ENCODE measurements around the gene PIP5K1B.

Gene PIP5K1B

DNA sequence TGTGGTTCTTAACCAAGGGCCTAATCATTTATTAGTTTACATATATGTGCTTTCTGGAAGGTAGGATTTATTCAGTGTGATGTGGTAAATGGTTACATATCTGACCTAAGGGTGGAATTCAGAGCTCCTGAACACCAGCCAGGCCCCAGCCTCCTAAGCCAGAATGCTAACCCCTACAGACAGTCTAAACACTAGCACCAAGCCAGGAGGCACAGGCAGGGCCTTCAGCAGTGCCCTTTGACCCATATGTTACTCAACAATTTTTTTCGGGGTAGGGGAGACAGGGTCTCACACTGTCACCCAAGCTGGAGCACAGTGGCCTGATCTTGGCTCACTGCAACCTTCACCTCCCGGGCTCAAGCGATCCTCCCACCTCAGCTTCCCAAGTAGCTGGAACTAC, 268.6 kb downstream of the PIP5K1B start:
- no peak for ATAC-seq
- TF ChIP-seq BACH2 (CRISPR knock-in tag; IDR thresholded peaks at IDR 0.05; ENCODE audit: borderline replicate concordance) (no peak), TOX (CRISPR knock-in tag; IDR thresholded peaks at IDR 0.05; ENCODE audit: borderline replicate concordance) (no peak), ESRRG (CRISPR knock-in tag; IDR thresholded peaks at IDR 0.05) (no peak), ZNF565 (CRISPR knock-in tag; conservative IDR thresholded peaks at IDR 0.05; ENCODE audit: low read depth) (no peak), OSR1 (CRISPR knock-in tag; IDR thresholded peaks at IDR 0.05) (no peak), CSRNP3 (CRISPR knock-in tag; IDR thresholded peaks at IDR 0.05) (no peak), RARB (CRISPR knock-in tag; IDR thresholded peaks at IDR 0.05) (no peak)
- TF ChIP-seq, protein P1, sequence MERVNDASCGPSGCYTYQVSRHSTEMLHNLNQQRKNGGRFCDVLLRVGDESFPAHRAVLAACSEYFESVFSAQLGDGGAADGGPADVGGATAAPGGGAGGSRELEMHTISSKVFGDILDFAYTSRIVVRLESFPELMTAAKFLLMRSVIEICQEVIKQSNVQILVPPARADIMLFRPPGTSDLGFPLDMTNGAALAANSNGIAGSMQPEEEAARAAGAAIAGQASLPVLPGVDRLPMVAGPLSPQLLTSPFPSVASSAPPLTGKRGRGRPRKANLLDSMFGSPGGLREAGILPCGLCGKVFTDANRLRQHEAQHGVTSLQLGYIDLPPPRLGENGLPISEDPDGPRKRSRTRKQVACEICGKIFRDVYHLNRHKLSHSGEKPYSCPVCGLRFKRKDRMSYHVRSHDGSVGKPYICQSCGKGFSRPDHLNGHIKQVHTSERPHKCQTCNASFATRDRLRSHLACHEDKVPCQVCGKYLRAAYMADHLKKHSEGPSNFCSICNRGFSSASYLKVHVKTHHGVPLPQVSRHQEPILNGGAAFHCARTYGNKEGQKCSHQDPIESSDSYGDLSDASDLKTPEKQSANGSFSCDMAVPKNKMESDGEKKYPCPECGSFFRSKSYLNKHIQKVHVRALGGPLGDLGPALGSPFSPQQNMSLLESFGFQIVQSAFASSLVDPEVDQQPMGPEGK (CRISPR knock-in tag; IDR thresholded peaks at IDR 0.05; ENCODE audit: borderline replicate concordance), result no peak

- TF ChIP-seq ZFP3 (CRISPR knock-in tag; IDR thresholded peaks at IDR 0.05) (no peak), ARNTL (CRISPR knock-in tag; IDR thresholded peaks at IDR 0.05; ENCODE audit: borderline replicate concordance, low read depth) (no peak), CSDC2 (CRISPR knock-in tag; IDR thresholded peaks at IDR 0.05) (no peak), ZNF8 (CRISPR knock-in tag; IDR thresholded peaks at IDR 0.05) (no peak), SNAI2 (CRISPR knock-in tag; IDR thresholded peaks at IDR 0.05) (no peak), TOX (CRISPR knock-in tag; IDR thresholded peaks at IDR 0.05; ENCODE audit: borderline replicate concordance) (no peak), OSR1 (CRISPR knock-in tag; IDR thresholded peaks at IDR 0.05) (no peak), ZNF565 (CRISPR knock-in tag; conservative IDR thresholded peaks at IDR 0.05; ENCODE audit: low read depth) (no peak), ESRRG (CRISPR knock-in tag; IDR thresholded peaks at IDR 0.05) (no peak), ISL1 (CRISPR knock-in tag; IDR thresholded peaks at IDR 0.05) (no peak), POU6F1 (CRISPR knock-in tag; IDR thresholded peaks at IDR 0.05; ENCODE audit: borderline replicate concordance, low read depth) (no peak)
- TF ChIP-seq, protein P1 (CRISPR knock-in tag; IDR thresholded peaks at IDR 0.05; ENCODE audit: borderline replicate concordance), result no peak
- no peak for ATAC-seq
These were observed 269.4 kb downstream of the PIP5K1B start for GRCh38 chr9:68974431-68974830.

DNA sequence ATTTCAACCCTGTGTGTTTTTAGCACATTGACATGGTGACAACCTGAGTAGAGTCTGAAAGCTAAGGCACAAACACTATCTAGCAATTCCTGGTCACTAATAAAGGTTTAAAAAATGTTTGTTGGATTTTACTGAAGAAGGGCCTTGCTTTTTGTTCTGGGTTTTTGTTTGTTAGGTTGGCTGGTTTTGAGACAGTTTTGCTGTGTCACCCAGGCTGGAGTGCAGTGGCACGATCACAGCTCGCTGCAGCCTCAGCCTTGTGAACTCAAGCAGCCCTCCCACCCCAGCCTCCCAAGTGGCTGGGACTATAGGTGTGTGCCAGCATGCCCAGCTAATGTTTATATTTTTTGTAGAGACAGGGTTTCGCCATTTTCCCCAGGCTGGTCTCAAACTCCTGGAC, 269.9 kb downstream of the PIP5K1B start:
- no peak for ATAC-seq
- TF ChIP-seq ESRRG (CRISPR knock-in tag; IDR thresholded peaks at IDR 0.05) (no peak), TOX (CRISPR knock-in tag; IDR thresholded peaks at IDR 0.05; ENCODE audit: borderline replicate concordance) (no peak), ZNF565 (CRISPR knock-in tag; conservative IDR thresholded peaks at IDR 0.05; ENCODE audit: low read depth) (no peak), ZFP30 (CRISPR knock-in tag; IDR thresholded peaks at IDR 0.05) (no peak), CSDC2 (CRISPR knock-in tag; IDR thresholded peaks at IDR 0.05) (no peak), CREB5 (CRISPR knock-in tag; IDR thresholded peaks at IDR 0.05; ENCODE audit: low read depth) (no peak), ZC3H10 (CRISPR knock-in tag; IDR thresholded peaks at IDR 0.05) (no peak), ARNTL (CRISPR knock-in tag; IDR thresholded peaks at IDR 0.05; ENCODE audit: borderline replicate concordance, low read depth) (no peak), SNAI2 (CRISPR knock-in tag; IDR thresholded peaks at IDR 0.05) (no peak), TSHZ2 (CRISPR knock-in tag; IDR thresholded peaks at IDR 0.05) (no peak), ZFP3 (CRISPR knock-in tag; IDR thresholded peaks at IDR 0.05) (no peak)
- TF ChIP-seq, protein P1 (CRISPR knock-in tag; IDR thresholded peaks at IDR 0.05; ENCODE audit: borderline replicate concordance), result no peak

Data from SK-N-SH treated with all-trans-retinoic acid at 6 μM for 48 hours (cell line).